Measurements from ENCODE around the gene CENPO. TPM values are rescaled to one million over a fixed set of nuclear protein-coding genes. Genes with fewer than 3 reads are reported as not detected.

CENPO gene
- total and polyA plus RNA-seq, 2 of the 4 experiments (the other 2 are of a cell fraction), result 20.1 to 27.2 TPM

- TF ChIP-seq RCOR1 (IDR thresholded peaks at IDR 0.05; ENCODE audit: insufficient replicate concordance, low read length), result no peak
These were observed 38.2 kb downstream of the CENPO start (continued) for GRCh38 chr2:24831221-24832072.

GRCh38 chr2:24832073-24832461 is 38.8 kb downstream of the CENPO start:
- H3K4ac ChIP-seq (ENCODE audit: low read depth, low read length), result no peak overlapping the region
- H2BK120ac ChIP-seq (ENCODE audit: low read depth, low read length), result no peak overlapping the region
- no peak overlapping the region for H2AK9ac ChIP-seq (replicated peaks; ENCODE audit: low read depth, low read length, poor library complexity)
- no peaks in the 10 kb centered on the region for H3K9me3 ChIP-seq (ENCODE audit: control insufficient read depth, insufficient read depth, low read length)
- no peaks in the 10 kb centered on the region for H3K27me3 ChIP-seq (ENCODE audit: control insufficient read depth, insufficient read depth, low read length)
- no peak for DNase-seq
- POLR2A ChIA-PET (ENCODE audit: unreplicated experiment), result no interaction called here
- no peak overlapping the region for H3K27ac ChIP-seq (ENCODE audit: insufficient read depth, low read length)
- no peak overlapping the region for H3K9ac ChIP-seq (ENCODE audit: low read depth, low read length)
- intact Hi-C loops (cut with micrococcal nuclease) (loop anchor here (10.0 kb wide), 2 partner anchors 293 to 363 kb away; no protein-coding TSS in a partner anchor), dilution Hi-C loops (cut with HindIII; ENCODE audit: low sequenced_read_pairs, unreplicated experiment) (no loop called here), in situ Hi-C loops (cut with MboI; ENCODE audit: low sequenced_read_pairs) (no loop called here)
- no peak overlapping the region for H3K4me2 ChIP-seq (ENCODE audit: low read depth, low read length)
- H3K9me1 ChIP-seq (ENCODE audit: insufficient read depth, low read length), result 0 out of 2 replicates have a peak, but pooled peaks cover 3% of the 10 kb centered on the region
- peaks cover 21% of the 10 kb centered on the region for H3K36me3 ChIP-seq (ENCODE audit: control insufficient read depth, insufficient read depth, low read length)
- no TSS peak for BruUV-seq (replicated peaks)
- no peak overlapping the region for H2AK5ac ChIP-seq (ENCODE audit: low read depth, low read length)
- no peak overlapping the region for H2BK20ac ChIP-seq (ENCODE audit: low read depth, low read length)
- no peak overlapping the region for H4K91ac ChIP-seq (ENCODE audit: insufficient read depth, low read depth, low read length)
- CTCF ChIA-PET, result no interaction called here
- H3K18ac ChIP-seq (ENCODE audit: low read depth, low read length), result no peak overlapping the region
- H3K4me1 ChIP-seq (ENCODE audit: control insufficient read depth, insufficient read depth, low read length), result no peaks in the 10 kb centered on the region
- no peak overlapping the region for H2BK15ac ChIP-seq (ENCODE audit: low read depth, low read length)
- H3K56ac ChIP-seq (ENCODE audit: extremely low read depth, insufficient read depth, low read length), result no peak overlapping the region
- H3K14ac ChIP-seq (replicated peaks; ENCODE audit: low read depth, low read length), result no peak overlapping the region
- H4K8ac ChIP-seq (ENCODE audit: low read depth in 2 of 2, low read length in 2 of 2), result no peak overlapping the region
- no peak for ATAC-seq (ENCODE audit: low read depth)
- no peak overlapping the region for H3K23ac ChIP-seq (ENCODE audit: low read depth, low read length)
- H2AFZ ChIP-seq (replicated peaks; ENCODE audit: low read length, poor library complexity), result no peak overlapping the region
- H3K79me1 ChIP-seq (ENCODE audit: low read depth in 1 of 2, low read length in 2 of 2), result no peaks in the 10 kb centered on the region
- H2BK5ac ChIP-seq (ENCODE audit: low read depth, low read length, poor library complexity, severe bottlenecking), result no peak overlapping the region
- WGBS, 2 experiments (ENCODE audit: extremely low coverage in 2 of 2, insufficient read length in 1 of 2), result 51% methylated on average over 9 of the region's 14 CpGs; no CpG with 5 or more reads in 1 of the 2 experiments
- H4K20me1 ChIP-seq (ENCODE audit: insufficient read depth, low read length), result 0 out of 2 replicates have a peak, but pooled peaks cover 4% of the 10 kb centered on the region
- H4K5ac ChIP-seq (ENCODE audit: low read depth, low read length), result no peak overlapping the region
- H3K4me3 ChIP-seq (ENCODE audit: insufficient read depth, low read depth, low read length), result no peak overlapping the region
- TF ChIP-seq, protein P1, sequence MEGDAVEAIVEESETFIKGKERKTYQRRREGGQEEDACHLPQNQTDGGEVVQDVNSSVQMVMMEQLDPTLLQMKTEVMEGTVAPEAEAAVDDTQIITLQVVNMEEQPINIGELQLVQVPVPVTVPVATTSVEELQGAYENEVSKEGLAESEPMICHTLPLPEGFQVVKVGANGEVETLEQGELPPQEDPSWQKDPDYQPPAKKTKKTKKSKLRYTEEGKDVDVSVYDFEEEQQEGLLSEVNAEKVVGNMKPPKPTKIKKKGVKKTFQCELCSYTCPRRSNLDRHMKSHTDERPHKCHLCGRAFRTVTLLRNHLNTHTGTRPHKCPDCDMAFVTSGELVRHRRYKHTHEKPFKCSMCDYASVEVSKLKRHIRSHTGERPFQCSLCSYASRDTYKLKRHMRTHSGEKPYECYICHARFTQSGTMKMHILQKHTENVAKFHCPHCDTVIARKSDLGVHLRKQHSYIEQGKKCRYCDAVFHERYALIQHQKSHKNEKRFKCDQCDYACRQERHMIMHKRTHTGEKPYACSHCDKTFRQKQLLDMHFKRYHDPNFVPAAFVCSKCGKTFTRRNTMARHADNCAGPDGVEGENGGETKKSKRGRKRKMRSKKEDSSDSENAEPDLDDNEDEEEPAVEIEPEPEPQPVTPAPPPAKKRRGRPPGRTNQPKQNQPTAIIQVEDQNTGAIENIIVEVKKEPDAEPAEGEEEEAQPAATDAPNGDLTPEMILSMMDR (conservative IDR thresholded peaks at IDR 0.05; ENCODE audit: low read depth, low read length), result no peak
- no peak for TF ChIP-seq FOS (IDR thresholded peaks at IDR 0.05; ENCODE audit: low read depth, low read length)
- TF ChIP-seq RCOR1 (IDR thresholded peaks at IDR 0.05; ENCODE audit: insufficient replicate concordance, low read length), result no peak
- no peak for TF ChIP-seq CEBPB (IDR thresholded peaks at IDR 0.05; ENCODE audit: low read depth, low read length)
- no peak for TF ChIP-seq BHLHE40 (IDR thresholded peaks at IDR 0.05; ENCODE audit: low read depth, low read length)
- no peak for TF ChIP-seq RFX5 (IDR thresholded peaks at IDR 0.05; ENCODE audit: low read depth, low read length)
- no peak for TF ChIP-seq MAZ (IDR thresholded peaks at IDR 0.05; ENCODE audit: borderline replicate concordance, low read depth, low read length)
- no peak for TF ChIP-seq CHD1 (IDR thresholded peaks at IDR 0.05; ENCODE audit: low read depth, low read length)
- TF ChIP-seq POLR2A (IDR thresholded peaks at IDR 0.05; ENCODE audit: low read depth, low read length), result no peak
- no peak for TF ChIP-seq MXI1 (IDR thresholded peaks at IDR 0.05; ENCODE audit: borderline replicate concordance, low read depth, low read length)
- no peak for TF ChIP-seq USF2 (IDR thresholded peaks at IDR 0.05; ENCODE audit: low read depth, low read length)
- no peak for TF ChIP-seq SMC3 (IDR thresholded peaks at IDR 0.05; ENCODE audit: low read depth, low read length)
